C4-2B (cell line): Measurements from ENCODE around the gene PTP4A2.

Source experiments
- ZFX ChIP-seq: fragments of 450-650 bp; IDR thresholded peaks from 2 replicates; pipeline ENCODE4 v1.6.1; 2017
- TF ChIP-seq, protein P1 (sequence below): fragments of 450-650 bp; conservative IDR thresholded peaks from 2 replicates; pipeline ENCODE4 v1.5.1; 2017; ENCODE audit warnings: mild to moderate bottlenecking

DNA sequence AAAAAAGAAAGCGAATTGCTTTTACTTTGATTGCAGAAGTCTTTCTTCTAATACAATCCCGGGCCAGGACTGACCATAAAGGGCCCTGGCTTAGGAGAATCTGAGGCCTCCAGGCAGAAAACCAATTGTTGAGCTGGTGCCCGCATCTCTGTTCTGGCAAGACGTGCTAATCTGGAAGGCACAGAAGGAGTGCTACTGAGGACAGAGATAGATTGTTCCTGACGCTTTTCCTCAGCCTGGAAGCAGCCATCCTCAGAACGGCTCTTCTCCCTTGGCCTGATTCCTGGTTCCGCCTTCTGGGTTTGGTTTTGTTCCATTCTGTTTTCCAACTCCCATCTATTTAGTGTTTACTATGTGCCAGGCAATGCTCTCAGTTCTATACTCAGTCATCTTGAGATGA, 77.6 kb downstream of the PTP4A2 start:
- TF ChIP-seq, protein P1, sequence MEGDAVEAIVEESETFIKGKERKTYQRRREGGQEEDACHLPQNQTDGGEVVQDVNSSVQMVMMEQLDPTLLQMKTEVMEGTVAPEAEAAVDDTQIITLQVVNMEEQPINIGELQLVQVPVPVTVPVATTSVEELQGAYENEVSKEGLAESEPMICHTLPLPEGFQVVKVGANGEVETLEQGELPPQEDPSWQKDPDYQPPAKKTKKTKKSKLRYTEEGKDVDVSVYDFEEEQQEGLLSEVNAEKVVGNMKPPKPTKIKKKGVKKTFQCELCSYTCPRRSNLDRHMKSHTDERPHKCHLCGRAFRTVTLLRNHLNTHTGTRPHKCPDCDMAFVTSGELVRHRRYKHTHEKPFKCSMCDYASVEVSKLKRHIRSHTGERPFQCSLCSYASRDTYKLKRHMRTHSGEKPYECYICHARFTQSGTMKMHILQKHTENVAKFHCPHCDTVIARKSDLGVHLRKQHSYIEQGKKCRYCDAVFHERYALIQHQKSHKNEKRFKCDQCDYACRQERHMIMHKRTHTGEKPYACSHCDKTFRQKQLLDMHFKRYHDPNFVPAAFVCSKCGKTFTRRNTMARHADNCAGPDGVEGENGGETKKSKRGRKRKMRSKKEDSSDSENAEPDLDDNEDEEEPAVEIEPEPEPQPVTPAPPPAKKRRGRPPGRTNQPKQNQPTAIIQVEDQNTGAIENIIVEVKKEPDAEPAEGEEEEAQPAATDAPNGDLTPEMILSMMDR = no peak
- TF ChIP-seq ZFX = no peak
